Activated B cell treated with CpG ODN at 0.5 μM for 24 hours (primary cell): Measurements from ENCODE around the gene PRR35. TPM values are rescaled to one million over a fixed set of nuclear protein-coding genes. Genes with fewer than 3 reads are reported as not detected.

Experiments
- ATAC-seq: fragments of 200-7000 bp; cut with Tn5 transposase; one replicate; pipeline ENCODE4 v1.10.0; 2021; ENCODE audit warnings: low read depth, mild to moderate bottlenecking, moderate library complexity
- CTCF ChIA-PET: fragments of 350-600 bp; sonication (Branson Sonifier 250); formaldehyde crosslinking; loops from one replicate; lab custom pipeline; 2021; ENCODE audit warnings: antibody characterized with exemption; lab: Charles Lee
- POLR2A ChIA-PET: fragments of 350-600 bp; sonication (Branson Sonifier 250); formaldehyde crosslinking; loops from one replicate; lab custom pipeline; 2021; ENCODE audit warnings: antibody characterized with exemption; lab: Charles Lee
- DNase-seq: peaks from one replicate; pipeline ENCODE4 v3.0.0; 2022
- H3K27ac Mint-ChIP-seq: one replicate; pipeline ENCODE4 v1.8.0; 2020; ENCODE audit warnings: mixed read lengths
- H3K27me3 Mint-ChIP-seq: one replicate; pipeline ENCODE4 v1.8.0; 2021; ENCODE audit warnings: mixed read lengths
- H3K36me3 Mint-ChIP-seq: one replicate; pipeline ENCODE4 v1.8.0; 2021; ENCODE audit warnings: low read depth, mixed read lengths
- H3K4me1 Mint-ChIP-seq: one replicate; pipeline ENCODE4 v1.8.0; 2021; ENCODE audit warnings: mixed read lengths
- H3K4me3 Mint-ChIP-seq: one replicate; pipeline ENCODE4 v1.8.0; 2020; ENCODE audit warnings: mild to moderate bottlenecking, mixed read lengths
- H3K9me3 Mint-ChIP-seq: one replicate; pipeline ENCODE4 v1.8.0; 2020; ENCODE audit warnings: mixed read lengths
- intact Hi-C: fragments of 100-400 bp; cut with micrococcal nuclease; formaldehyde crosslinking; loops from one replicate; pipeline ENCODE4 v1.15.1; 2024
- total RNA-seq: library from RNA; stranded (reverse); gene quantifications from 2 replicates; pipeline ENCODE4 v1.2.3, GENCODE V29; 2022
- TF ChIP-seq, protein P1 (sequence below): fragments of 200-600 bp; IDR thresholded peaks from one replicate; pipeline ENCODE4 v1.8.0; 2022; ENCODE audit warnings: antibody characterized with exemption, mild to moderate bottlenecking

Gene PRR35
- total RNA-seq, 1 donor from 2014 or later: not detected

DNA sequence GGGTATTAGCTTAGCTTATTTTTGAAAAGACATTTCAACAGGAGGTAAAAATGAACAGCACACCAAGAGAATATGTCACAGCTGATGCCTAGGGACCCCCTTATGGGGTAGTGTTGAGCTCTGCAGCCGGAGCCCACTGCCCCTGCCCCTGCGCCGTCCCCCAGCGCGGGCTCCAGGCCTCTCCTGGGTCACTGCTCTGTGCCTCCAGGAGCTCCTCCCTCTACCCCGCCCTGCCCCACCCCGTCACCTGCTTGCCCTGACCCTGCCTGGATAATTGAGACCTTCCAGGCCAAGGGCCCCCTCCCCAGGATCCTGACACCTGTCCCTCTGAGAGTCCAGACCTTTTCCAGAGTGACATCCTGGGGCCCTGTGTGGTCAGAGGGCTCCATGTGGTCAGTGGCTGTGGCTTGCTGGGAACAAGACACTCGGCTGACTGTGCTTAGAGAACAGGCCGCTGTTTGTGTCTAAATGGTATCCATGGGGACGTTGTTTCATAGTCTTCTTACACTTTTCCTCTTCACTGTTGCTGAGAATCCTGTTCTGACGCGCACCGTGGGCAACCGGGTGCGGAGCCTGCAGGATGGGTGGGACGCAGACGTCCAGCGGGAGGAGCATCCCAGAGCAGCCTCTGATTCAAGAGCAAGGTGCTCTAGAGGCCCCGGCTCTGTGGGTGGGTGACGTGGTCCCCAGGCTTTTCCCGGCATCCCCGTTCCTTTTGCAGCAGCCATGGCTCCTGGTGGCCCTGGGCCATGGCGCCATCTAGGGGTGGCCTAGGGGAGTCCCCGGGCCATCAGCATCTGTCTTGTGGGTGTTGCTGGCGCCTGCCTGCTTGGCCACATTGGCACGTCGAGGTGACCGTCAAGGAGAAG, 50.6 kb downstream of the PRR35 start:
- ChIA-PET CTCF (interaction anchor here (1.0 to 1.5 kb wide), 2 partner anchors 12 to 32 kb away, joined by 3 read pairs; no protein-coding TSS in a partner anchor), POLR2A (interaction anchor here (0.8 kb wide), 1 partner anchor 32 kb away, joined by 3 read pairs; no protein-coding TSS in a partner anchor)
- intact Hi-C loops: loop anchor here (2.0 kb wide), 1 partner anchor 32 kb away; no protein-coding TSS in a partner anchor
- Mint-ChIP-seq H3K27ac (no peak overlapping the region), H3K4me1 (peaks cover 22% of the 10 kb centered on the region), H3K36me3 (peaks cover 9% of the 10 kb centered on the region), H3K4me3 (no peak overlapping the region), H3K9me3 (peaks cover 3% of the 10 kb centered on the region), H3K27me3 (no peaks in the 10 kb centered on the region)
- DNase-seq (no peak), ATAC-seq (peak; percentile 68)
- TF ChIP-seq, protein P1, sequence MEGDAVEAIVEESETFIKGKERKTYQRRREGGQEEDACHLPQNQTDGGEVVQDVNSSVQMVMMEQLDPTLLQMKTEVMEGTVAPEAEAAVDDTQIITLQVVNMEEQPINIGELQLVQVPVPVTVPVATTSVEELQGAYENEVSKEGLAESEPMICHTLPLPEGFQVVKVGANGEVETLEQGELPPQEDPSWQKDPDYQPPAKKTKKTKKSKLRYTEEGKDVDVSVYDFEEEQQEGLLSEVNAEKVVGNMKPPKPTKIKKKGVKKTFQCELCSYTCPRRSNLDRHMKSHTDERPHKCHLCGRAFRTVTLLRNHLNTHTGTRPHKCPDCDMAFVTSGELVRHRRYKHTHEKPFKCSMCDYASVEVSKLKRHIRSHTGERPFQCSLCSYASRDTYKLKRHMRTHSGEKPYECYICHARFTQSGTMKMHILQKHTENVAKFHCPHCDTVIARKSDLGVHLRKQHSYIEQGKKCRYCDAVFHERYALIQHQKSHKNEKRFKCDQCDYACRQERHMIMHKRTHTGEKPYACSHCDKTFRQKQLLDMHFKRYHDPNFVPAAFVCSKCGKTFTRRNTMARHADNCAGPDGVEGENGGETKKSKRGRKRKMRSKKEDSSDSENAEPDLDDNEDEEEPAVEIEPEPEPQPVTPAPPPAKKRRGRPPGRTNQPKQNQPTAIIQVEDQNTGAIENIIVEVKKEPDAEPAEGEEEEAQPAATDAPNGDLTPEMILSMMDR: no peak

DNA sequence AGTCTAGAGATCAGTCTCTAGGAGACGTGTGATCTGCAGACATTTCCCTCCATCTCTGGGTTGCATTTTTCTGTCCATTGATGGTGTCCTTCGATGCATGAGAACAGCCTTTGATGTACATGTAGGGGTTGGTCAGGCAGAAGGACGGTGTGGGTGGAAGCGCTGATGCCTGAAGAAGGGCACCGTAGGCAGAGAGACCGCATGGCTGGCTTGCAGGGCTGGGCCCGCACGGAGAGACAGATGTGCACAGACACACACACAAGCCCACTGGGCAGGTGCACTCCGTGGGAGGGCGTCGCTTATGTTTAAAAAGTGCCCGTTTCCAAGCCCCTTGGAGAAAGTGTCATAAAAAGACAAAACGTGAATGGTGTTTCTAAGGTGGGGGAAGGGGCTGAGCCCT, 54.9 kb downstream of the PRR35 start:
- Mint-ChIP-seq H3K4me3 (no peak overlapping the region), H3K27me3 (no peaks in the 10 kb centered on the region), H3K4me1 (peaks cover 13% of the 10 kb centered on the region), H3K36me3 (peaks cover 8% of the 10 kb centered on the region), H3K27ac (no peak overlapping the region), H3K9me3 (no peaks in the 10 kb centered on the region)
- DNase-seq (no peak), ATAC-seq (no peak)
- TF ChIP-seq, protein P1: no peak
- ChIA-PET CTCF (no interaction called here), POLR2A (no interaction called here)
- intact Hi-C loops: no loop called here

Other genes starting within 250 kb of the PRR35 start
- 27.9 and 30.6 TPM in 2 replicates for gene AXIN1, start 207.7 kb upstream of the PRR35 start, total RNA-seq
- gene MRPL28, start 189.9 kb upstream of the PRR35 start, total RNA-seq: 82.4 and 87.3 TPM in 2 replicates
- gene PGAP6, start 178.4 kb upstream of the PRR35 start, total RNA-seq: 38.4 and 44.5 TPM in 2 replicates
- gene NME4, start 163.2 kb upstream of the PRR35 start, total RNA-seq: 29.9 and 32.9 TPM in 2 replicates
- gene DECR2, start 158.5 kb upstream of the PRR35 start, total RNA-seq: 4.4 and 6.7 TPM in 2 replicates
- gene RAB11FIP3, start 134.7 kb upstream of the PRR35 start, total RNA-seq: 32.2 and 35.4 TPM in 2 replicates
- 77.0 and 95.1 TPM in 2 replicates for gene CAPN15, start 32.7 kb upstream of the PRR35 start, total RNA-seq
- gene NHLRC4, start 6.6 kb downstream of the PRR35 start, total RNA-seq: 0.83 and 1.0 TPM in 2 replicates
- gene PIGQ, start 9.6 kb downstream of the PRR35 start, total RNA-seq: 46.7 and 53.1 TPM in 2 replicates
- gene RAB40C, start 29.7 kb downstream of the PRR35 start, total RNA-seq: 10.5 and 13.1 TPM in 2 replicates
- gene WFIKKN1, start 70.6 kb downstream of the PRR35 start, total RNA-seq: 0.42 and 0.47 TPM in 2 replicates
- gene METTL26, start 75.9 kb downstream of the PRR35 start, total RNA-seq: 48.7 and 49.9 TPM in 2 replicates
- gene MCRIP2, start 81.4 kb downstream of the PRR35 start, total RNA-seq: 29.4 and 38.9 TPM in 2 replicates
- 24.8 and 33.7 TPM in 2 replicates for gene WDR90, start 89.0 kb downstream of the PRR35 start, total RNA-seq
- 141 and 170 TPM in 2 replicates for gene RHOT2, start 107.7 kb downstream of the PRR35 start, total RNA-seq
- gene RHBDL1, start 115.3 kb downstream of the PRR35 start, total RNA-seq: 0.24 TPM in 1 of 2 replicates, not detected in the other
- 75.4 and 81.2 TPM in 2 replicates for gene STUB1, start 120.0 kb downstream of the PRR35 start, total RNA-seq
- 41.4 and 47.0 TPM in 2 replicates for gene JMJD8, start 123.9 kb downstream of the PRR35 start, total RNA-seq
- gene WDR24, start 130.0 kb downstream of the PRR35 start, total RNA-seq: 13.9 and 14.8 TPM in 2 replicates
- gene FBXL16, start 145.4 kb downstream of the PRR35 start, total RNA-seq: 0.75 and 0.88 TPM in 2 replicates
- 5.0 and 6.7 TPM in 2 replicates for gene METRN, start 154.7 kb downstream of the PRR35 start, total RNA-seq
- gene ANTKMT, start 160.8 kb downstream of the PRR35 start, total RNA-seq: 58.0 and 67.4 TPM in 2 replicates
- gene CCDC78, start 166.0 kb downstream of the PRR35 start, total RNA-seq: 4.8 and 7.8 TPM in 2 replicates
- 10.8 and 10.9 TPM in 2 replicates for gene HAGHL, start 166.7 kb downstream of the PRR35 start, total RNA-seq
- gene CIAO3, start 180.6 kb downstream of the PRR35 start, total RNA-seq: 42.4 and 43.1 TPM in 2 replicates
- not detected in 2 replicates for gene MSLN, start 200.3 kb downstream of the PRR35 start, total RNA-seq
- gene RPUSD1, start 228.0 kb downstream of the PRR35 start, total RNA-seq: 32.2 and 35.3 TPM in 2 replicates
- 42.4 and 45.5 TPM in 2 replicates for gene CHTF18, start 228.2 kb downstream of the PRR35 start, total RNA-seq
- not detected in 2 replicates for gene GNG13, start 240.3 kb downstream of the PRR35 start, total RNA-seq